ENCODE data around the gene SRSF7. TPM values are rescaled to one million over a fixed set of nuclear protein-coding genes. Genes with fewer than 3 reads are reported as not detected.
"Not testable (repeated sequence)": the region's sequence is repeated elsewhere in the genome, so short reads cannot be mapped to it uniquely, and the experiment has no call there.

SRSF7 gene
- total RNA-seq: 100 to 1,000 TPM in 1 of 2 donors, 10 to 100 TPM in 1; 95.1 to 108 TPM
- 100 to 1,000 TPM; 151 to 155 TPM for polyA plus RNA-seq
- long read RNA-seq, donor 1, transcript SRSF7-208 (7 exons, 1,903 nt): minor isoform, 18 of 101 reads
- long read RNA-seq, donor 1, transcript SRSF7-201 (8 exons, 2,489 nt): major isoform, 29 of 101 reads
- long read RNA-seq, donor 1, transcript SRSF7-209 (7 exons, 2,453 nt): minor isoform, 9 of 101 reads
- long read RNA-seq, donor 1, partial matches to known transcripts: 32 of 101 reads
- long read RNA-seq, donor 1, other reads (novel, unspliced or antisense): 5 of 101 reads
- long read RNA-seq, donor 2, transcript SRSF7-209 (7 exons, 2,453 nt): minor isoform, 5 of 45 reads
- long read RNA-seq, donor 2, transcript SRSF7-201 (8 exons, 2,489 nt): major isoform, 10 of 45 reads
- long read RNA-seq, donor 2, partial matches to known transcripts: 26 of 45 reads
- long read RNA-seq, donor 2, other reads (novel, unspliced or antisense): 0 of 45 reads
- long read RNA-seq, donor 3, transcript SRSF7-201 (8 exons, 2,489 nt): major isoform, 16 of 42 reads
- long read RNA-seq, donor 3, partial matches to known transcripts: 15 of 42 reads
- long read RNA-seq, donor 3, other reads (novel, unspliced or antisense): 0 of 42 reads
- long read RNA-seq, donor 4, transcript SRSF7-201 (8 exons, 2,489 nt): major isoform, 28 of 78 reads
- long read RNA-seq, donor 4, transcript SRSF7-209 (7 exons, 2,453 nt): minor isoform, 9 of 78 reads
- long read RNA-seq, donor 4, partial matches to known transcripts: 35 of 78 reads
- long read RNA-seq, donor 4, other reads (novel, unspliced or antisense): 0 of 78 reads
- long read RNA-seq, donor 5, transcript SRSF7-209 (7 exons, 2,453 nt): minor isoform, 19 of 126 reads
- long read RNA-seq, donor 5, transcript SRSF7-202 (8 exons, 1,050 nt): minor isoform, 6 of 126 reads
- long read RNA-seq, donor 5, transcript SRSF7-201 (8 exons, 2,489 nt): major isoform, 48 of 126 reads
- long read RNA-seq, donor 5, transcript SRSF7-208 (7 exons, 1,903 nt): minor isoform, 9 of 126 reads
- long read RNA-seq, donor 5, partial matches to known transcripts: 33 of 126 reads
- long read RNA-seq, donor 5, other reads (novel, unspliced or antisense): 0 of 126 reads

GRCh38 chr2:38750891-38751595 lies at the start of gene SRSF7:
Gene SRSF7, minus strand, starts transcription at chr2:38751361. Its CDS starts 105 bp downstream, at chr2:38751256.
- H3K4me3 ChIP-seq: peak within 1 kb of the TSS; percentile 89

DNA sequence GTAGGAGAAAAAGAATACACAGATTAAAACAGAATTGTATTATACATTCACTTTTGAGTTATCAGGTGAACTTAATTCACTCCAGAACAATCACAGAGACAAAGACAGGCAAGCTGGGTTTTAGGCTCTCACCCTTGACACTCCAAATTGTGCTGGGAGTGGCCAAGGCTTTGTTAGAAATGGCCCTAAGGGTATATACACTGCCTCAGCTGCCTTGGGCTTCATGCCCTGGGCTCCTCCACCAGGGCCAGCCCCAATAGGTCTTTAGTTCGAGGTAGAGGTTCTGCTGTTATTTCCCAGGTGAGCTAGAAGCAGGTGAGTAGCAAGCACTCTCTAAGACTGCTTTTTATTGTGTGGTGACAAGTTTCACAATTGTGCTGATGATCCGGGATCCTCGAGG lies 46.8 kb upstream of the SRSF7 start:
- Histone ChIP-seq H3K4me3 (no peak overlapping the region), H3K9me3 (ENCODE audit: control insufficient read depth in 4 of 4, insufficient read depth in 3 of 4, low read length in 3 of 4) (peaks cover 0 to 2% (median 0%) of the 10 kb centered on the region in 4 donors), H3K27me3 (ENCODE audit: control insufficient read depth in 3 of 3, insufficient read depth in 3 of 3, low read length in 2 of 3) (no peaks in the 10 kb centered on the region), H3K27ac (ENCODE audit: low read depth in 1 of 2, low read length in 1 of 2) (no peak overlapping the region), H3K4me1 (ENCODE audit: control insufficient read depth in 5 of 5, insufficient read depth in 5 of 5, low read length in 5 of 5) (peaks cover 0 to 3% (median 0%) of the 10 kb centered on the region in 5 donors), H3K9ac (ENCODE audit: insufficient read depth in 1 of 2, low read length in 2 of 2) (no peak overlapping the region), H3K36me3 (ENCODE audit: control insufficient read depth in 4 of 4, insufficient read depth in 4 of 4, low read length in 4 of 4) (peaks cover 3 to 10% (median 5%) of the 10 kb centered on the region in 4 donors)
- ATAC-seq (ENCODE audit: insufficient read depth, low FRiP score) (no peak), DNase-seq (no peak)
- 95 to 98% methylated on average over 3 of the region's 3 CpGs for WGBS, 2 donors
- no peak for TF ChIP-seq CTCF (IDR thresholded peaks at IDR 0.05; ENCODE audit: control extremely low read depth, extremely low read depth)

More at GRCh38 chr2:38750891-38751595, at the start of gene SRSF7:
- H3K9me3 ChIP-seq (ENCODE audit: control insufficient read depth in 4 of 4, insufficient read depth in 3 of 4, low read length in 3 of 4): no peaks in the 10 kb centered on the region
- H3K36me3 ChIP-seq (ENCODE audit: control insufficient read depth in 4 of 4, insufficient read depth in 4 of 4, low read length in 4 of 4): peaks cover 9 to 34% (median 30%) of the 10 kb centered on the region in 4 donors
- H3K27me3 ChIP-seq (ENCODE audit: control insufficient read depth in 3 of 3, insufficient read depth in 3 of 3, low read length in 2 of 3): no peaks in the 10 kb centered on the region
- H3K4me1 ChIP-seq (ENCODE audit: control insufficient read depth in 5 of 5, insufficient read depth in 5 of 5, low read length in 5 of 5): peaks cover 3 to 31% (median 6%) of the 10 kb centered on the region in 5 donors
- 0 to 1% methylated on average over 64 to 68 of the region's 68 CpGs for WGBS, 2 donors
- peak within 1 kb of the TSS; percentile 99 to 100 for H3K9ac ChIP-seq (ENCODE audit: insufficient read depth in 1 of 2, low read length in 2 of 2)
- peak; percentile 99 to 100 (median 100) for DNase-seq
- H3K27ac ChIP-seq (ENCODE audit: low read depth in 1 of 2, low read length in 1 of 2): peak within 1 kb of the TSS; percentile 84 to 99
- ATAC-seq (ENCODE audit: insufficient read depth, low FRiP score): peak; percentile 92
- no peak for TF ChIP-seq CTCF (IDR thresholded peaks at IDR 0.05; ENCODE audit: control extremely low read depth, extremely low read depth)

DNA sequence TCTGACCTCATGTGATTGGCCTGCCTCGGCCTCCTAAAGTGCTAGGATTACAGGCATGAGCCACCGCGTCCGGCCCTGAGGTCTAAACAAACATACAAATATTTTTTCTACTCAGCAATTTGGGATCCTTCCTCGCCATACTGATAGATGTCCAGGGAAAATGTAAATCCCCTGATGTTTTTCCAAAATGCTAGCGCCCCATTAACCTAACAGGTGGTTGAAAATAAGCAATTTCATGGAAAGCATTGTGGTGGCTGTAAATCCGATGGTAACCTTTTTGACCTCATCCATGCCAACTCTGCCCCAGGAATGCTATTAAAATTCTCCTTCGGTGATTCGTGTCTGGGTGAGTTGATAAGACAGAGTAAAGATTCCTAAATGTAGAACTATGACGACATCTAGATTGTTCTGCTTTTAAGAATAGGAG lies 46.1 kb upstream of the SRSF7 start:
- TF ChIP-seq CTCF (IDR thresholded peaks at IDR 0.05; ENCODE audit: control extremely low read depth, extremely low read depth): no peak
- Histone ChIP-seq H3K9ac (ENCODE audit: insufficient read depth in 1 of 2, low read length in 2 of 2) (no peak overlapping the region), H3K36me3 (ENCODE audit: control insufficient read depth in 4 of 4, insufficient read depth in 4 of 4, low read length in 4 of 4) (peaks cover 0 to 5% (median 4%) of the 10 kb centered on the region in 4 donors), H3K9me3 (ENCODE audit: control insufficient read depth in 4 of 4, insufficient read depth in 3 of 4, low read length in 3 of 4) (peaks cover 0 to 2% (median 0%) of the 10 kb centered on the region in 4 donors), H3K4me3 (no peak overlapping the region), H3K27me3 (ENCODE audit: control insufficient read depth in 3 of 3, insufficient read depth in 3 of 3, low read length in 2 of 3) (no peaks in the 10 kb centered on the region), H3K4me1 (ENCODE audit: control insufficient read depth in 5 of 5, insufficient read depth in 5 of 5, low read length in 5 of 5) (peaks cover 0 to 3% (median 0%) of the 10 kb centered on the region in 5 donors), H3K27ac (ENCODE audit: low read depth in 1 of 2, low read length in 1 of 2) (no peak overlapping the region)
- WGBS, 2 donors: 85 to 89% methylated on average over 10 of the region's 10 CpGs
- DNase-seq (no peak), ATAC-seq (ENCODE audit: insufficient read depth, low FRiP score) (no peak)

DNA sequence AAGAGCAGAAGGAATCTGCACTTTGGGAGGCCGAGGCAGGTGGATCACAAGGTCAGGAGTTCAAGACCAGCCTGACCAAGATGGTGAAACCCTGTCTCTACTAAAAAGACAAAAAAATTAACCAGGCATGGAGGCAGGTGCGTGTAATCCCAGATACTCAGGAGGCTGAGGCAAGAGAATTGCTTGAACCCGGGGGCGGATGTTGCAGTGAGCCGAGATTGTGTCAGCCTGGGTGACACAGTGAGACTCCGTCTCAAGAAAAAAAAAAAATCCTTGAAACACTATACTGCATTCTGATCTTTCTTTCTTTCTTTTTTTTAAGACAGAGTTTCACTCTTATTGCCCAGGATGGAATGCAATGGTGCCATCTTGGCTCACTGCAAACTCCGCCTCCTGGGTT lies 43.9 kb upstream of the SRSF7 start:
- 94 to 97% methylated on average over 7 of the region's 7 CpGs for WGBS, 2 donors
- not testable (repeated sequence) for DNase-seq; H3K4me3 ChIP-seq; H3K9me3 ChIP-seq (ENCODE audit: control insufficient read depth in 4 of 4, insufficient read depth in 3 of 4, low read length in 3 of 4); H3K36me3 ChIP-seq (ENCODE audit: control insufficient read depth in 4 of 4, insufficient read depth in 4 of 4, low read length in 4 of 4); H3K27ac ChIP-seq (ENCODE audit: low read depth in 1 of 2, low read length in 1 of 2); ATAC-seq (ENCODE audit: insufficient read depth, low FRiP score); H3K27me3 ChIP-seq (ENCODE audit: control insufficient read depth in 3 of 3, insufficient read depth in 3 of 3, low read length in 2 of 3); H3K4me1 ChIP-seq (ENCODE audit: control insufficient read depth in 5 of 5, insufficient read depth in 5 of 5, low read length in 5 of 5); H3K9ac ChIP-seq (ENCODE audit: insufficient read depth in 1 of 2, low read length in 2 of 2)
